MM.1S (cell line): ENCODE results near the gene KANSL3.

Experiments
- DNase-seq: peaks from one replicate; pipeline ENCODE4 v3.0.0-alpha.2; 2015
- H2AFZ ChIP-seq: fragments of 300-600 bp; sonication (generic); 2 replicates; pipeline ENCODE4 v1.6.0; 2016; ENCODE audit warnings: antibody characterized with exemption, low read length
- H3F3A ChIP-seq: fragments of 300-600 bp; sonication (generic); 2 replicates; pipeline ENCODE4 v1.6.1; 2016; ENCODE audit warnings: mild to moderate bottlenecking, antibody characterized with exemption, low read length, moderate library complexity, mixed read lengths; ENCODE audit not compliant: insufficient read depth
- H3K27ac ChIP-seq: fragments of 300-600 bp; sonication (generic); 2 replicates; pipeline ENCODE4 v1.5.1; 2016; ENCODE audit warnings: mild to moderate bottlenecking, low read length
- H3K27me3 ChIP-seq: fragments of 300-600 bp; sonication (generic); replicated peaks from 2 replicates; pipeline ENCODE4 v1.6.0; 2016; ENCODE audit warnings: low read length; ENCODE audit not compliant: insufficient read depth
- H3K36me3 ChIP-seq: fragments of 300-600 bp; sonication (generic); replicated peaks from 2 replicates; pipeline ENCODE4 v1.6.1; 2016; ENCODE audit warnings: mild to moderate bottlenecking, low read length, mixed read lengths; ENCODE audit not compliant: insufficient read depth
- H3K4me1 ChIP-seq: fragments of 300-600 bp; sonication (generic); 2 replicates; pipeline ENCODE4 v1.6.1; 2016; ENCODE audit warnings: low read length, mixed read lengths
- H3K4me2 ChIP-seq: fragments of 300-600 bp; sonication (generic); 2 replicates; pipeline ENCODE4 v1.6.0; 2016; ENCODE audit warnings: low read depth, low read length
- H3K4me3 ChIP-seq: fragments of 300-600 bp; sonication (generic); 2 replicates; pipeline ENCODE4 v1.5.1; 2016; ENCODE audit warnings: low read length, mixed read lengths
- H3K79me2 ChIP-seq: fragments of 300-600 bp; sonication (generic); 2 replicates; pipeline ENCODE4 v1.6.1; 2016; ENCODE audit warnings: mixed run types, low read length, mixed read lengths
- H3K9ac ChIP-seq: fragments of 300-600 bp; sonication (generic); 2 replicates; pipeline ENCODE4 v1.6.1; 2016; ENCODE audit warnings: low read length, mixed read lengths
- H3K9me2 ChIP-seq: fragments of 300-600 bp; sonication (generic); replicated peaks from 2 replicates; pipeline ENCODE4 v1.6.1; 2016; ENCODE audit warnings: mild to moderate bottlenecking, low read length, mixed read lengths; ENCODE audit not compliant: insufficient read depth
- H3K9me3 ChIP-seq: fragments of 300-600 bp; sonication (generic); replicated peaks from 2 replicates; pipeline ENCODE4 v1.6.1; 2016; ENCODE audit warnings: mild to moderate bottlenecking, low read length, mixed read lengths; ENCODE audit not compliant: insufficient read depth
- H4K20me1 ChIP-seq: fragments of 300-600 bp; sonication (generic); 2 replicates; pipeline ENCODE4 v1.6.1; 2016; ENCODE audit warnings: mild to moderate bottlenecking, low read length, moderate library complexity, mixed read lengths; ENCODE audit not compliant: insufficient read depth
- EZH2 ChIP-seq: fragments of 300-600 bp; sonication (generic); optimal IDR thresholded peaks from 2 replicates; pipeline ENCODE3; 2017; ENCODE audit warnings: low read depth, mild to moderate bottlenecking, antibody characterized with exemption, low read length, mixed read lengths
- EZH2phosphoT487 ChIP-seq: fragments of 300-600 bp; sonication (generic); IDR thresholded peaks from 2 replicates; pipeline ENCODE4 v1.6.1; 2018; ENCODE audit warnings: antibody characterized with exemption, low read length
- TF ChIP-seq, protein P1 (sequence below): fragments of 300-600 bp; sonication (generic); IDR thresholded peaks from 2 replicates; pipeline ENCODE4 v1.5.1; 2016; ENCODE audit warnings: antibody characterized with exemption, low read length, mixed read lengths

KANSL3 gene

DNA sequence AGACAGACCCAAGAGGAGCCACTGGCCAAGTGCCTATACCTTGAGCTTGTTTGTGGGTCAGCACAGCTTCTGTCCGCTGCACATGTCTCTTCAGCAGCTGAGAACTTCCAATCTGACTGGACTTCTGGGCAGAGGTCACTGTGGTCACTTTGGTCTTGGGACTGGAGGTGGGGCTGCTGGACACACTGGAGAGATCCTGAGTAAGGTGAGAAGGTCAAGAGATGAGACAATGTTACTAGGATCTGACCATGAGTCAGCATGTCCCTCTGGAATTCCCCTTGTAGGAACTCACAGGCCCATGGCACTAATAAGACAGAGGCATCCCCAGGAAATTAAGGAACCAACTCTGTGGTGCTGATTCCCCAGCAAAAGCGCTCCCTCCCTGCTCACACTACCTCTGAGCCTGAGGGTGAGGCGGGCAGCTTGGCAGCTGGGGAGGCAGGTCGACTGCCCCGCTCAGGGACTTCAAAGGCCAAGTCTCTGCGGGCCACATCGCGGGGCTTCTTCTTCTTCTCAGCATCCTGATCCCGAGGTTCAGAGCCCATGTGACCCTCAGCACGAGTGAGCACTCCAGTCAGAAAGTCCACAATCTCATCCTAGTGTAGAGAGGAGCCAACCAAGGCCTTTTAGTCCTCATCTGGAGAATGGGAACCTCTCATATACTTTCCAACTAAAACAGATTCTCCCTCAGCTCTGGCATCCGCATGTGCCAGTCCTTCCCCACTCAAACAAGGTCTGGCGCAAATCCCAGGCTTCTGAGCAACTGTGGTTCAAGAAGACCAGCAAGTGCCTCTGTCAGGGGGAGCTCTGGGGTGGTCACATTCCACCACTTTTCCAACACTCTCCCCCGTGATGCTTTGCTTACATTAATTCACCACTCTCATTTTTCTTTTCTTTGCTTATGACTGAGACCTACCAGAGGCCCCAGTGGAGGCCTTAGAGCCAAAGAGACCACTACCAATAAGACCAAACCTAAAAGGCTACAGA, 29.4 kb downstream of the KANSL3 start:
- Histone ChIP-seq H3K9me2 (no peaks in the 10 kb centered on the region), H3K27ac (no peak overlapping the region), H3F3A (no peaks in the 10 kb centered on the region), H4K20me1 (no peaks in the 10 kb centered on the region), H3K9me3 (no peaks in the 10 kb centered on the region), H3K79me2 (no peaks in the 10 kb centered on the region), H3K9ac (no peak overlapping the region), H3K4me1 (no peaks in the 10 kb centered on the region), H3K36me3 (peaks cover 4% of the 10 kb centered on the region; the same call in 1 of the 2 replicates), H3K4me2 (no peak overlapping the region), H3K27me3 (no peaks in the 10 kb centered on the region), H3K4me3 (no peak overlapping the region), H2AFZ (no peak overlapping the region)
- no peak for DNase-seq
- TF ChIP-seq EZH2 (no peak), EZH2phosphoT487 (no peak)
- TF ChIP-seq, protein P1, sequence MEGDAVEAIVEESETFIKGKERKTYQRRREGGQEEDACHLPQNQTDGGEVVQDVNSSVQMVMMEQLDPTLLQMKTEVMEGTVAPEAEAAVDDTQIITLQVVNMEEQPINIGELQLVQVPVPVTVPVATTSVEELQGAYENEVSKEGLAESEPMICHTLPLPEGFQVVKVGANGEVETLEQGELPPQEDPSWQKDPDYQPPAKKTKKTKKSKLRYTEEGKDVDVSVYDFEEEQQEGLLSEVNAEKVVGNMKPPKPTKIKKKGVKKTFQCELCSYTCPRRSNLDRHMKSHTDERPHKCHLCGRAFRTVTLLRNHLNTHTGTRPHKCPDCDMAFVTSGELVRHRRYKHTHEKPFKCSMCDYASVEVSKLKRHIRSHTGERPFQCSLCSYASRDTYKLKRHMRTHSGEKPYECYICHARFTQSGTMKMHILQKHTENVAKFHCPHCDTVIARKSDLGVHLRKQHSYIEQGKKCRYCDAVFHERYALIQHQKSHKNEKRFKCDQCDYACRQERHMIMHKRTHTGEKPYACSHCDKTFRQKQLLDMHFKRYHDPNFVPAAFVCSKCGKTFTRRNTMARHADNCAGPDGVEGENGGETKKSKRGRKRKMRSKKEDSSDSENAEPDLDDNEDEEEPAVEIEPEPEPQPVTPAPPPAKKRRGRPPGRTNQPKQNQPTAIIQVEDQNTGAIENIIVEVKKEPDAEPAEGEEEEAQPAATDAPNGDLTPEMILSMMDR: no peak

DNA sequence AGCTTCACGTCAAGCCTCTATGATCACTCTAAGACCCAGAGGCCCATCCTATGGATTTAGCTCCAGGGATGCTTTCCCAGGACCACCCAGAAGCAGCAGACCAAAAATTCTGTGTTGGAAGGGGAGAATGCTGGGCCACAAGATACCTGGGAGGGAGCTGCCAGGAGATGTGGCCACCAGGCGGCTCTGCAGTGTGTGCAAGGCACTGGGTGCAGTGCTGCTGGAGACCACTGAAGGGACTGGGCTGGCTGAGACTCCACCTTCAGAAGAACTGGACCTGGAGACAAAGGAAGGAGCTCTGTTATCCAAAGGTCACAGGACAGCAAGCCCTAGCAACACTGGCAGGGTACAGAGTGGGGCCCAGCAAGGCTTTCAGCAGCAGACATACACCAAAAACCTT, 34.0 kb downstream of the KANSL3 start:
- H3K9me2 ChIP-seq: no peaks in the 10 kb centered on the region
- H3F3A ChIP-seq: no peaks in the 10 kb centered on the region
- no peak overlapping the region for H3K4me2 ChIP-seq
- H3K79me2 ChIP-seq: no peaks in the 10 kb centered on the region
- DNase-seq: no peak
- H3K4me1 ChIP-seq: no peaks in the 10 kb centered on the region
- H3K4me3 ChIP-seq: no peak overlapping the region
- TF ChIP-seq, protein P1: 0 out of 2 replicates have a peak, but pooled peaks have one; percentile 3
- TF ChIP-seq EZH2phosphoT487: no peak
- H3K27me3 ChIP-seq: no peaks in the 10 kb centered on the region
- H3K27ac ChIP-seq: no peak overlapping the region
- no peak overlapping the region for H2AFZ ChIP-seq
- H3K9me3 ChIP-seq: no peaks in the 10 kb centered on the region
- no peak overlapping the region for H3K9ac ChIP-seq
- peaks cover 4% of the 10 kb centered on the region; the same call in 1 of the 2 replicates for H3K36me3 ChIP-seq
- H4K20me1 ChIP-seq: no peaks in the 10 kb centered on the region

DNA sequence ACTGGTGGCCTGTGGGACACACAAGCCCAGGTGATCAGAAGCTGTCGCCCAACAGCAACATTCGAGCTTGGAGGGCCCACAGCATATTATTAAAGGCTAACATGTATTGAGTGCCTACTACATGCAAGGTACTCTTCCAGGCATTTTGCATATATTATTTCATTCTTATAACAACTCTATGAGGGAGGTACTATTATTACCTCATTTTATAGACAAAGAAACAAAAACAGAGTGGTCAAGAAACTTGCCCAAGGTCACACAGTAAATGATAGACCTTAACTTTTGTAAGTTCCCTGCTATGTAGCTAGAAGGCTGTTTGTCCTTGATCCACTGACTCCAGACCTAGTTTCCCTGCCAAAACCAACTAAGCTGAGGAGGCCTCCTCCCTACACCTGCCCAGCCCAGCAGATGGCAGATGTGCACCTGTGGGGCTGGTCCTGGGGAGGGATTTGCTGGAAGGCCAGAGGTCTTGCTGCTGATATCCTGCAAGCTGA, 35.7 kb downstream of the KANSL3 start:
- no peak overlapping the region for H3K27ac ChIP-seq
- H3K9me3 ChIP-seq: no peaks in the 10 kb centered on the region
- no peaks in the 10 kb centered on the region for H3K9me2 ChIP-seq
- H2AFZ ChIP-seq: no peak overlapping the region
- no peaks in the 10 kb centered on the region for H3K79me2 ChIP-seq
- H3K4me2 ChIP-seq: no peak overlapping the region
- no peak overlapping the region for H3K4me3 ChIP-seq
- H4K20me1 ChIP-seq: no peaks in the 10 kb centered on the region
- H3F3A ChIP-seq: no peaks in the 10 kb centered on the region
- no peak for DNase-seq
- H3K4me1 ChIP-seq: no peaks in the 10 kb centered on the region
- H3K27me3 ChIP-seq: no peaks in the 10 kb centered on the region
- peaks cover 4% of the 10 kb centered on the region; the same call in 1 of the 2 replicates for H3K36me3 ChIP-seq
- H3K9ac ChIP-seq: no peak overlapping the region
- TF ChIP-seq, protein P1: peak; percentile 28
- no peak for TF ChIP-seq EZH2
